HepG2 (cell line): ENCODE data around the gene PPP2R5B. TPM values are rescaled to one million over a fixed set of nuclear protein-coding genes. Genes with fewer than 3 reads are reported as not detected.

Experiments used
- ATM ChIP-seq: fragments of 450-650 bp; IDR thresholded peaks from 2 replicates; pipeline ENCODE4 v1.7.1; 2017; ENCODE audit warnings: mild to moderate bottlenecking, borderline replicate concordance
- HNRNPK ChIP-seq: fragments of 200-400 bp; formaldehyde crosslinking; IDR thresholded peaks from 2 replicates; pipeline ENCODE4 v1.6.1; 2018; ENCODE audit warnings: low read length, low read depth, moderate library complexity, mild to moderate bottlenecking; ENCODE audit not compliant: poor library complexity, severe bottlenecking
- KAT8 ChIP-seq: IDR thresholded peaks from 2 replicates; pipeline ENCODE4 v1.6.1; 2016; ENCODE audit warnings: missing genetic modification reagents, missing compliant biosample characterization
- MTF2 ChIP-seq: sonication (generic); formaldehyde crosslinking; IDR thresholded peaks from 2 replicates; pipeline ENCODE4 v1.5.0; 2020; ENCODE audit warnings: missing genetic modification reagents, borderline replicate concordance
- MYNN ChIP-seq: sonication (generic); formaldehyde crosslinking; IDR thresholded peaks from 2 replicates; pipeline ENCODE4 v1.4.0; 2020; ENCODE audit warnings: mild to moderate bottlenecking, low read depth, missing genetic modification reagents
- NFATC3 ChIP-seq: sonication (generic); formaldehyde crosslinking; IDR thresholded peaks from 2 replicates; pipeline ENCODE4 v1.5.1; 2020; ENCODE audit warnings: mild to moderate bottlenecking, missing genetic modification reagents
- PCBP2 ChIP-seq: fragments of 200-400 bp; formaldehyde crosslinking; optimal IDR thresholded peaks from 2 replicates; pipeline ENCODE3; 2018; ENCODE audit warnings: low read length, low read depth; ENCODE audit not compliant: poor library complexity, severe bottlenecking
- PHB2 ChIP-seq: fragments of 450-650 bp; IDR thresholded peaks from 2 replicates; pipeline ENCODE4 v1.6.1; 2018; ENCODE audit not compliant: partially characterized antibody
- REL ChIP-seq: sonication (generic); formaldehyde crosslinking; conservative IDR thresholded peaks from 2 replicates; pipeline ENCODE4 v1.8.0; 2022; ENCODE audit warnings: mild to moderate bottlenecking, missing genetic modification reagents, moderate library complexity
- REST ChIP-seq, 2 experiments: IDR thresholded peaks; 2 replicates each; pipeline ENCODE4 v1.6.1; 2011 to 2012; ENCODE audit warnings: low read length in 2 of 2, borderline replicate concordance in 1 of 2, low read depth in 1 of 2, mild to moderate bottlenecking in 1 of 2, moderate library complexity in 1 of 2
- SMAD1 ChIP-seq: sonication (generic); formaldehyde crosslinking; IDR thresholded peaks from 2 replicates; pipeline ENCODE4 v1.4.0; 2020; ENCODE audit warnings: missing genetic modification reagents, low read depth, mild to moderate bottlenecking, borderline replicate concordance
- SMAD3 ChIP-seq: sonication (generic); formaldehyde crosslinking; IDR thresholded peaks from 2 replicates; pipeline ENCODE4 v1.4.0; 2020; ENCODE audit warnings: missing genetic modification reagents
- TBL1XR1 ChIP-seq: fragments of 150-350 bp; IDR thresholded peaks from 2 replicates; pipeline ENCODE4 v1.6.1; 2014; ENCODE audit warnings: borderline replicate concordance, low read length; ENCODE audit not compliant: partially characterized antibody
- TBX3 ChIP-seq: fragments of 450-650 bp; IDR thresholded peaks from 2 replicates; pipeline ENCODE4 v1.6.1; 2017; ENCODE audit warnings: antibody characterized with exemption, mild to moderate bottlenecking, inconsistent platforms, borderline replicate concordance
- ZMAT3 ChIP-seq: sonication (generic); formaldehyde crosslinking; conservative IDR thresholded peaks from 2 replicates; pipeline ENCODE4 v1.7.0; 2021; ENCODE audit warnings: missing genetic modification reagents
- ZNF264 ChIP-seq: sonication (generic); formaldehyde crosslinking; IDR thresholded peaks from 2 replicates; pipeline ENCODE4 v1.4.0; 2020; ENCODE audit warnings: missing genetic modification reagents
- ZNF296 ChIP-seq: sonication (generic); formaldehyde crosslinking; conservative IDR thresholded peaks from 2 replicates; pipeline ENCODE4 v1.5.0; 2020; ENCODE audit warnings: mild to moderate bottlenecking, missing genetic modification reagents
- ZNF30 ChIP-seq: sonication (generic); formaldehyde crosslinking; IDR thresholded peaks from 2 replicates; pipeline ENCODE4 v1.5.0; 2020; ENCODE audit warnings: mild to moderate bottlenecking, missing genetic modification reagents
- ZNF543 ChIP-seq: sonication (generic); formaldehyde crosslinking; IDR thresholded peaks from 2 replicates; pipeline ENCODE4 v1.4.0; 2020; ENCODE audit warnings: mild to moderate bottlenecking, missing genetic modification reagents
- ZNF687 ChIP-seq: sonication (generic); formaldehyde crosslinking; IDR thresholded peaks from 2 replicates; pipeline ENCODE4 v1.5.1; 2020; ENCODE audit warnings: mild to moderate bottlenecking, missing genetic modification reagents, moderate library complexity
- polyA plus RNA-seq, 8 experiments: library from polyadenylated mRNA; depleted of rRNA in 3 of 8; stranded (reverse) in 7 of 8; unstranded in 1 of 8; fragments of >200 nt; fragmentation: Illumina TruSeq in 4 of 8; extraction: Trizol in 4 of 8; gene quantifications; 2 replicates each; pipeline versions ENCODE4 v1.2.1 to v1.2.3, GENCODE V29; 2011 to 2016; ENCODE audit warnings: low read depth in 4 of 8, missing spikeins in 1 of 8, mixed read lengths in 1 of 8; ENCODE audit not compliant: insufficient read depth in 1 of 8
- total RNA-seq, 5 experiments: library from RNA; depleted of rRNA; stranded (reverse); fragments of >200 nt; fragmentation: Illumina TruSeq; extraction: Trizol; gene quantifications; 2 replicates each; pipeline ENCODE4 v1.2.3, GENCODE V29; 2016; ENCODE audit warnings: low read depth in 1 of 5

Gene PPP2R5B
- total and polyA plus RNA-seq, 2 of the 13 experiments (the other 11 are each of a cell fraction or from before 2014, with no cell fraction given) = 2.3 to 8.3 TPM

- TF ChIP-seq ZMAT3 (peak; percentile 74; the same call in 1 of the 2 replicates), ZNF264 (CRISPR knock-in tag) (no peak), TBL1XR1 (peak; percentile 7), PHB2 (no peak), MTF2 (CRISPR knock-in tag) (no peak), TBX3 (no peak), NFATC3 (CRISPR knock-in tag) (no peak), MYNN (CRISPR knock-in tag) (no peak), ATM (no peak), KAT8 (peak; percentile 17; the same call in 1 of the 2 replicates), PCBP2 (no peak), ZNF543 (CRISPR knock-in tag) (no peak), ZNF687 (CRISPR knock-in tag) (peak; percentile 62), SMAD3 (no peak), REST (IDR thresholded peaks at IDR 0.05; ENCODE audit: borderline replicate concordance in 1 of 2, low read depth in 1 of 2, low read length in 2 of 2) (no peak), REL (CRISPR knock-in tag) (no peak), ZNF296 (CRISPR knock-in tag) (no peak), HNRNPK (no peak), SMAD1 (CRISPR knock-in tag) (no peak), ZNF30 (CRISPR knock-in tag) (no peak)
Measured at GRCh38 chr11:64885367-64886286, 38.9 kb upstream of the PPP2R5B start (continued).
